ENCODE measurements around the gene EVI5. TPM values are rescaled to one million over a fixed set of nuclear protein-coding genes. Genes with fewer than 3 reads are reported as not detected.
A peak's percentile ranks its signal among the peaks of the same experiment; 100 is the strongest.

Gene EVI5
- total and polyA plus RNA-seq, 10 of the 15 experiments (the other 5 are each of a cell fraction or from before 2014, with no cell fraction given): 0.27 to 6.8 (median 1.7) TPM

GRCh38 chr1:92563457-92564216 is 221.3 kb downstream of the EVI5 start (continued):
- TF ChIP-seq ZBTB33 (IDR thresholded peaks at IDR 0.05): no peak
- peak; percentile 67 for TF ChIP-seq MEF2B (IDR thresholded peaks at IDR 0.05; ENCODE audit: partially characterized antibody, poor library complexity, severe bottlenecking)
- peak; percentile 58; the same call in 1 of the 2 replicates for TF ChIP-seq NFIC (IDR thresholded peaks at IDR 0.05; ENCODE audit: low read depth, low read length)
- TF ChIP-seq EP300 (IDR thresholded peaks at IDR 0.05; ENCODE audit: borderline replicate concordance in 1 of 2, control insufficient read depth in 1 of 2, low read depth in 2 of 2, low read length in 2 of 2): peak; percentile 69 to 94; a peak in 3 of 4 replicates
- TF ChIP-seq ZNF207 (IDR thresholded peaks at IDR 0.05; ENCODE audit: borderline replicate concordance): peak; percentile 54; the same call in 1 of the 2 replicates
- TF ChIP-seq SKIL (IDR thresholded peaks at IDR 0.05; ENCODE audit: low read depth, poor library complexity, severe bottlenecking): peak; percentile 60
- TF ChIP-seq BCL11A (IDR thresholded peaks at IDR 0.05; ENCODE audit: low read depth, low read length): peak; percentile 75
